ENCODE data around the gene FOXL1.

Gene FOXL1

DNA sequence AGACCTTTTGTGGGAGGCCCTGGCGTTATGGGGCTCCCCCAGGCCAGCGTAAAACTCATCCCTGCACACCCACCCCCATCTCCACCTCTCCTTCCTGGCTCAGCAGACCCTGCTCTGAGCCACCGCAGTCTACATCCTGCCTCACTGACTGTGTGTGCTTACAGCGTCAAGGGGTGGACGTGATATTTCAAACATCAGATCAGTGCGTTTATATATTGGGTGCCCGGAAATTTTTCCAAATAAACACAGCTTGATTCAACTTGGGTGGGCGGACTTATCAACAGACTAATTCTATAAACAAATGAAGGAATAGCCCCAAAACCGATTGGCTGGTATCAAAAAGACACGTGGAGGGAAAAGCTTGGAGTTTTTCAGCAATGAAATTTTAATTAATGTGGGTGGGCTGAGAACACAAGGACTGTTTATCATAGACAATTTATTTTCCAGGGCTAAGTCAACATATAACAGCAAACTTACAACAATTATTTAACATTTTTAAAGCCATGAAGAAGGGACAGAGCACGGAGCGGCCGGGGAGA, at the start of gene FOXL1:
TSS of gene FOXL1 (plus strand) at position 489 of the 539 bp plus-strand sequence. CDS start 175 bp downstream, outside the sequence.
- Histone ChIP-seq H3K79me2 (ENCODE audit: insufficient read depth, low read length) (no peaks in the 10 kb centered on the region), H3K9me3 (ENCODE audit: insufficient read depth, low read length) (no peaks in the 10 kb centered on the region), H3K4me2 (ENCODE audit: low read depth, low read length, poor library complexity, severe bottlenecking) (no peak within 1 kb of the TSS), H3K27me3 (ENCODE audit: low read length) (no peaks in the 10 kb centered on the region), H3K9me2 (replicated peaks; ENCODE audit: insufficient read depth, low read length) (no peaks in the 10 kb centered on the region), H3F3A (ENCODE audit: insufficient read depth) (no peaks in the 10 kb centered on the region), H2AFZ (ENCODE audit: low read depth, low read length, severe bottlenecking) (no peak within 1 kb of the TSS), H3K4me3 (ENCODE audit: insufficient read depth, low read length, poor library complexity, severe bottlenecking) (no peak within 1 kb of the TSS), H4K20me1 (ENCODE audit: low read depth, low read length) (no peaks in the 10 kb centered on the region), H3K9ac (ENCODE audit: low read length) (no peak within 1 kb of the TSS), H3K27ac (ENCODE audit: low read depth, low read length) (no peak within 1 kb of the TSS), H3K36me3 (ENCODE audit: low read length) (no peaks in the 10 kb centered on the region)
- no peak for TF ChIP-seq EZH2phosphoT487 (conservative IDR thresholded peaks at IDR 0.05; ENCODE audit: low read length)
- TF ChIP-seq, protein P1, sequence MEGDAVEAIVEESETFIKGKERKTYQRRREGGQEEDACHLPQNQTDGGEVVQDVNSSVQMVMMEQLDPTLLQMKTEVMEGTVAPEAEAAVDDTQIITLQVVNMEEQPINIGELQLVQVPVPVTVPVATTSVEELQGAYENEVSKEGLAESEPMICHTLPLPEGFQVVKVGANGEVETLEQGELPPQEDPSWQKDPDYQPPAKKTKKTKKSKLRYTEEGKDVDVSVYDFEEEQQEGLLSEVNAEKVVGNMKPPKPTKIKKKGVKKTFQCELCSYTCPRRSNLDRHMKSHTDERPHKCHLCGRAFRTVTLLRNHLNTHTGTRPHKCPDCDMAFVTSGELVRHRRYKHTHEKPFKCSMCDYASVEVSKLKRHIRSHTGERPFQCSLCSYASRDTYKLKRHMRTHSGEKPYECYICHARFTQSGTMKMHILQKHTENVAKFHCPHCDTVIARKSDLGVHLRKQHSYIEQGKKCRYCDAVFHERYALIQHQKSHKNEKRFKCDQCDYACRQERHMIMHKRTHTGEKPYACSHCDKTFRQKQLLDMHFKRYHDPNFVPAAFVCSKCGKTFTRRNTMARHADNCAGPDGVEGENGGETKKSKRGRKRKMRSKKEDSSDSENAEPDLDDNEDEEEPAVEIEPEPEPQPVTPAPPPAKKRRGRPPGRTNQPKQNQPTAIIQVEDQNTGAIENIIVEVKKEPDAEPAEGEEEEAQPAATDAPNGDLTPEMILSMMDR (IDR thresholded peaks at IDR 0.05; ENCODE audit: insufficient read depth, low read length, poor library complexity, severe bottlenecking) = no peak

DNA sequence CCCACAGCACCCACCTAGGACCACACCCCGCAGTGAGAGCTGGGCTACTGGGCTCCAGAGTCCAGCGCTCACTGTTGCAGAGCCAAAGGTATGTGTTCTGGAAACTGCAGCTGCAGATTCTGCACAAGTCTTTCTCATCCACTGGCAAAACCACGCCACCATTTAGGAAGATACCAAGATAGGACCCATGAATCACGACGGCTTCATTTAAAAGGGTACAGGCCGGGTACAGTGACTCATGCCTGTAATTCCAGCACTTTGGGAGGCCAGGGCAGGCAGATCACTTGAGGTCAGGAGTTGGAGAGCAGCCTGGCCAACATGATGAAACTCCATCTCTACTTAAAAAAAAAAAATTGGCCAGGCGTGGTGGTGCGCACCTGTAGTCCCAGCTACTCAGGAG, 49.2 kb upstream of the FOXL1 start:
- no peak overlapping the region for H3K27ac ChIP-seq (ENCODE audit: low read depth, low read length)
- no peaks in the 10 kb centered on the region for H3F3A ChIP-seq (ENCODE audit: insufficient read depth)
- no peak overlapping the region for H3K4me3 ChIP-seq (ENCODE audit: insufficient read depth, low read length, poor library complexity, severe bottlenecking)
- no peak overlapping the region for H3K4me2 ChIP-seq (ENCODE audit: low read depth, low read length, poor library complexity, severe bottlenecking)
- H3K27me3 ChIP-seq (ENCODE audit: low read length) = no peaks in the 10 kb centered on the region
- H3K79me2 ChIP-seq (ENCODE audit: insufficient read depth, low read length) = no peaks in the 10 kb centered on the region
- TF ChIP-seq, protein P1 (IDR thresholded peaks at IDR 0.05; ENCODE audit: insufficient read depth, low read length, poor library complexity, severe bottlenecking) = no peak
- no peak for TF ChIP-seq EZH2phosphoT487 (conservative IDR thresholded peaks at IDR 0.05; ENCODE audit: low read length)
- H3K9me2 ChIP-seq (replicated peaks; ENCODE audit: insufficient read depth, low read length) = no peaks in the 10 kb centered on the region
- no peaks in the 10 kb centered on the region for H3K36me3 ChIP-seq (ENCODE audit: low read length)
- no peaks in the 10 kb centered on the region for H3K9me3 ChIP-seq (ENCODE audit: insufficient read depth, low read length)
- H4K20me1 ChIP-seq (ENCODE audit: low read depth, low read length) = no peaks in the 10 kb centered on the region
- H3K9ac ChIP-seq (ENCODE audit: low read length) = no peak overlapping the region
- no peak overlapping the region for H2AFZ ChIP-seq (ENCODE audit: low read depth, low read length, severe bottlenecking)

DNA sequence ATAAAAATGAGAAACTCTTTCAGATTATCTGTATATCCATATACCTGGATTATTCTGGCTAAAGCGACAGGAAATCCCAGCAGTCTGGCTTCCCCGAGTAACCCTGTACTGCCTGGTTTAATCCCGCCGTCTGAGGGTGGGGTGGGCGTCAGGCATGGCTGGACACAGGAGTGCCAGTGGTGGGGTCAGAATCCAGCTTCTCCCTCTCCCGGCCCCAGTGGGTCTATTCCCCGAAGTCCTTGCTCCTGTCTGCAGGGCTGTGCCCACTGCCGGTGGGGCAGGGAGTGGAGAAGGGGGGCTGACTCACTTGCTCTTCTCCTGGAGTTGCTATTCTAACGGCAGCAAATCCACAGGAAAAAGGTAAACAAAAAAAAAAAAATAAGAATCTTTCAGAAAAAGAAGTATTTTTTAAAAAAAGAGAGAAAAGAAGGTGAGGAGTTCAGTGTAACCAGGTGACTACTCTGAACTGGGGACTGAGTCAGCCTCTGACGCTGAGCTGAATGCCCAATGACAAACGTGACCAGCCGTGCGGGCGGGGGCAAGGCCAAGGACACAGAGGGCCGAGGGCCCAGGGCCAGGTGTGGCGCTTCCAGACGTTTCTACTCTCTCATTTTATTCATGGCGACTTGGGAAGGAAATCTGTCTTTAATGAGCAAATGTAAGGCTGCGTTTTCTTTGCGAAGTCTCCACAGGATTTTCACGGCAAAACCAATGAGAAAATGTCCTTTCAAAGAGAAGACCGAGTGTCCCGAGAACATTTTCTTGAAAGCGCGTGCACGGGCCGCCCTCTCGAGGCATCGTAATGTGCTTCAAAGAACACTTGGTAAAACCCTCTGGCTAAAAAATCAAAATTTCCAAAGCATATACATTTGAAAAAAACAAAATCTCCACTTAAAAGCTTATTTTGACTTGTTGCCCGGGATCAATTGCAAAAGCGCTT, 47.8 kb upstream of the FOXL1 start:
- H4K20me1 ChIP-seq (ENCODE audit: low read depth, low read length) = no peaks in the 10 kb centered on the region
- no peaks in the 10 kb centered on the region for H3K27me3 ChIP-seq (ENCODE audit: low read length)
- H3K9ac ChIP-seq (ENCODE audit: low read length) = no peak overlapping the region
- H3K4me2 ChIP-seq (ENCODE audit: low read depth, low read length, poor library complexity, severe bottlenecking) = no peak overlapping the region
- H3K4me3 ChIP-seq (ENCODE audit: insufficient read depth, low read length, poor library complexity, severe bottlenecking) = no peak overlapping the region
- H3K79me2 ChIP-seq (ENCODE audit: insufficient read depth, low read length) = no peaks in the 10 kb centered on the region
- H3F3A ChIP-seq (ENCODE audit: insufficient read depth) = no peaks in the 10 kb centered on the region
- H3K9me3 ChIP-seq (ENCODE audit: insufficient read depth, low read length) = no peaks in the 10 kb centered on the region
- TF ChIP-seq, protein P1 (IDR thresholded peaks at IDR 0.05; ENCODE audit: insufficient read depth, low read length, poor library complexity, severe bottlenecking) = no peak
- no peak for TF ChIP-seq EZH2phosphoT487 (conservative IDR thresholded peaks at IDR 0.05; ENCODE audit: low read length)
- H2AFZ ChIP-seq (ENCODE audit: low read depth, low read length, severe bottlenecking) = no peak overlapping the region
- no peaks in the 10 kb centered on the region for H3K36me3 ChIP-seq (ENCODE audit: low read length)
- no peaks in the 10 kb centered on the region for H3K9me2 ChIP-seq (replicated peaks; ENCODE audit: insufficient read depth, low read length)
- no peak overlapping the region for H3K27ac ChIP-seq (ENCODE audit: low read depth, low read length)
